Measurements from ENCODE around the gene AASDHPPT.

The AASDHPPT gene

GRCh38 chr11:106137758-106138157 lies 60.3 kb downstream of the AASDHPPT start:
- ChIA-PET CTCF (interaction anchor here (0.7 kb wide), 1 partner anchor 13 kb away, joined by 3 read pairs; no protein-coding TSS in a partner anchor), POLR2A (no interaction called here)
- no peak overlapping the region for H3K4me3 ChIP-seq (ENCODE audit: low read depth, low read length)
- no peaks in the 10 kb centered on the region for H3K36me3 ChIP-seq (ENCODE audit: control insufficient read depth in 2 of 2, insufficient read depth in 1 of 2, low read length in 2 of 2)
- no peak overlapping the region for H3K27ac ChIP-seq (ENCODE audit: extremely low read depth, low read depth, low read length)
- TF ChIP-seq GLIS1 (tag by site-specific recombination; IDR thresholded peaks at IDR 0.05): no peak
- no peak for TF ChIP-seq ZNF658 (tag by site-specific recombination; IDR thresholded peaks at IDR 0.05)
- no peak for TF ChIP-seq ZNF529 (tag by site-specific recombination; IDR thresholded peaks at IDR 0.05; ENCODE audit: insufficient replicate concordance)
- TF ChIP-seq ZNF558 (tag by site-specific recombination; IDR thresholded peaks at IDR 0.05): no peak
- no peak for TF ChIP-seq ZSCAN5A (tag by site-specific recombination; IDR thresholded peaks at IDR 0.05)
- TF ChIP-seq ZNF280C (tag by site-specific recombination; IDR thresholded peaks at IDR 0.05): no peak
- no peak for TF ChIP-seq ZNF292 (tag by site-specific recombination; IDR thresholded peaks at IDR 0.05; ENCODE audit: borderline replicate concordance, low read depth)
- TF ChIP-seq ZNF23 (tag by site-specific recombination; IDR thresholded peaks at IDR 0.05; ENCODE audit: borderline replicate concordance): no peak
- H3K4me1 ChIP-seq (ENCODE audit: control insufficient read depth, insufficient read depth, low read length): no peaks in the 10 kb centered on the region
- H3K9me3 ChIP-seq (ENCODE audit: control insufficient read depth, insufficient read depth, low read depth, low read length): no peaks in the 10 kb centered on the region
